HG02981 (cell line): ENCODE data around the gene PTPN4.
"Not testable (repeated sequence)": the region's sequence is repeated elsewhere in the genome, so short reads cannot be mapped to it uniquely, and the experiment has no call there.

Experiments
- ATAC-seq: cut with Tn5 transposase; IDR thresholded peaks from one replicate; pipeline ENCODE4 v1.9.1; 2021; ENCODE audit warnings: mild to moderate bottlenecking, moderate library complexity; ENCODE audit not compliant: unreplicated experiment

The PTPN4 gene

DNA sequence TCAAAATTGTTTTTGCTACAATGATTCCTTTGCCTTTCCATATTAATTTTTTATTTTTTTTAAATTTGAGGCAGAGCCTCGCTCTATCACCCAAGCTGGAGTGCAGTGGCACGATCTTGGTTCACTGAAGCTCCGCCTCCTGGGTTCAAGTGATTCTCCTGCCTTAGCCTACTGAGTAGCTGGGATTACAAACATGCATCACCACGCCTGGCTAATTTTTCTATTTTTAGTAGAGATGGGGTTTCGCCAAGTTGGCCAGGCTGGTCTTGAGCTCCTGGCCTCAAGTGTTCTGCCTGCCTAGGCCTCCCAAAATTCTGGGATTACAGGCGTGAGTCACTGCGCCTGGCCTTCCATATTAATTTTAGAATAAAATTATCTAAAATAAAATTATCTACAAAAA is 41.3 kb downstream of the PTPN4 start:
- no peak for ATAC-seq

DNA sequence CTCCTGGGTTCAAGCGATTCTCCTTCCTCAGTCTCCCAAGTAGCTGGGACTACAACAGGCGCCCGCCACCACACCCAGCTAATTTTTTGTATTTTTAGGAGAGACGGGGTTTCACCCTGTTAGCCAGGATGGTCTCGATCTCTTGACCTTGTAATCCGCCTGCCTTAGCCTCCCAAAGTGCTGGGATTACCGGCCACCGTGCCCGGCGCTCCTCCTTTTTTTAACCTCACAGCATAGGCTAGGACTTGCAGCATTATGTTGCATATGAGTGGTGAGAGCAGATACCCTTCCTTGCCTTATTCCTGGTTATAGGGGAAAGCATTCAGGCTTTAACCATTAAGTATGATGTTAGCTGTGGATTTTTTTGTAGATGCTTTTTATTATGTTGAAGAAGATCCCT is 42.3 kb downstream of the PTPN4 start:
- ATAC-seq, result not testable (repeated sequence)

DNA sequence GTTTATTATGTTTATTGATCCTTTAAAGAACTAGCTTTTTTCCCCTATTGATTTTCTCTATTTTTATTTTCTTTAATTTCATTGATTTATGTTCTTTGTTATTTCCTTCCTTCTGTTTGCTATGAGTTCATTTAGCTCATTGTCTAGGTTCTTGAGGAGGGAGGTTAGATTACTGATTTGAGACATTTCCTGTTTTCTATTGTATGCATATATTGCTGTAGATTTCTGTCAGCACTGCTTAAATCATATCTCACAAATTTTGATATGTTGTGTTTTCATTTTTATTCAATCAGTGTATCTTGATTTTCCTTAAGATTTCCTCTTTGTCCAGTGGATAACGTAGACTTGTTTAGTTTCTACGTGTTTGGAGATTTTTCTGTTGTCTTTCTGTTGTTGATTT is 43.4 kb downstream of the PTPN4 start:
- ATAC-seq, result no peak

DNA sequence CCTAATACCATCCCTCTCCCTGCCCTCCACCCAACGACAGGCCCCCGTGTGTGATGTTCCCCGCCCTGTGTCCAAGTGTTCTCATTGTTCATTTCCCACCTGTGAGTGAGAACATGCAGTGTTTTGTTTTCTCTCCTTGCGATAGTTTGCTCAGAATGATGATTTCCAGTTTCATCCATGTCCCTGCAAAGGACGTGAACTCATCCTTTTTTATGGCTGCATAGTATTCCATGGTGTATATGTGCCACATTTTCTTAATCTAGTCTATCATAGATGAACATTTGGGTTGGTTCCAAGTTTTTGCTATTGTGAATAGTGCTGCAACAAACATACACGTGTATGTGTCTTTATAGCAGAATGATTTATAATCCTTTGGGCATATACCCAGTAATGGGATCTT is 44.7 kb downstream of the PTPN4 start:
- not testable (repeated sequence) for ATAC-seq

DNA sequence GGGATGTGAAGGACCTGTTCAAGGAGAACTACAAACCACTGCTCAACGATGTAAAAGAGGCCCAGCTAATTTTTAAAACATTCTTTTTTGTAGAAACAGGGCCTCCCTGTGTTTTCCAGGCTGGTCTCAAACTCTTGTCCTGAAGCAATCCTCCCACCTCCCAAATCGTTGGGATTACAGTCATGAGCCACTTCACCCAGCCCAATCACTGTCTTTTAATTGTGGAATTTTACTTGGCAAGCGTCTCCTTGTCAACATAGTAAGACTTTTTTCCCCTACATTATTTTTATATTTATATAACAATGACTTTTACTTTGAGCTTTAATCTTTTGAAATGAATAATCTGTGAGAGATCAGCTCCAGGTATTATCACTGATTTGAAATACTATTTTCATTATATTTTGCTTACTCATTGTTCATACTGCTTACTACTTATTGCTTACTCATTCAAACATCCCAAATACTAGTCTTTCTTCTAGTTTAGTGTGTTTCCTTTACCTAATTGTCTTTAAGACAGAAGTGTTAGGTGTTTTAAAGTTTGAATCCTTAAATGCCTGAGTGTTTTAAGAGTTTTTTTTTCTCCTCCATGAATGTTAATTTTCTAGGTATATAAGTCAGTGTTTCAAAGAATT is 48.9 kb downstream of the PTPN4 start:
- no peak for ATAC-seq

DNA sequence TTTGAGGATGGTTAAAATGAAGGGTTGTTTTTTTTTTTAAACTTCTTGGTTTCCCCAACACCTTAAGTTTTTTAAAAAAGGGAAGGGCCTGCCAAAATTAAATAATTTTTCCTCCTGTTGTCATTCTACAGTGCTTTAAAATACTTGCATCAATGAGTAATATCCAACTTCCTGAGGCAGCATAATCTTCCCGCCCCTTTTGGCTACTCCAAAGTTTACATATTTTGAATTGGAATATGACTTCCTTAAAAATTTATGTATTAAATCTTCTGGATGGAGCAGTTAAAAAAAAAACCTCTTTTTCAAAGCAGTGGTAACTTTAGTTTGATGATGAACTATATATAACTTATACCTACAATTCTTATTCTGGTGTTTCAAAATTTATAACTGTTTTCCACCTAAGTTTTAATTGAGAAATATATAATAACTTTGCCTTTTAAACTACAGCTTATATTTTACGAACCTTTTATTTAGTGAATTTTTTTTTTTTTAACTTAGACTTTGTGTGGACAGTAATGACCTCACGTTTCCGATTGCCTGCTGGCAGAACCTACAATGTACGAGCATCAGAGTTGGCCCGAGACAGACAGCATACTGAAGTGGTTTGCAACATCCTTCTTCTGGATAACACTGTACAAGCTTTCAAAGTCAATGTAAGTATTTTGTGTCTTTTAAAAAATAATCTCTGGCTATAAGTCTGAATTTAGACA is 49.8 kb downstream of the PTPN4 start:
- no peak for ATAC-seq

DNA sequence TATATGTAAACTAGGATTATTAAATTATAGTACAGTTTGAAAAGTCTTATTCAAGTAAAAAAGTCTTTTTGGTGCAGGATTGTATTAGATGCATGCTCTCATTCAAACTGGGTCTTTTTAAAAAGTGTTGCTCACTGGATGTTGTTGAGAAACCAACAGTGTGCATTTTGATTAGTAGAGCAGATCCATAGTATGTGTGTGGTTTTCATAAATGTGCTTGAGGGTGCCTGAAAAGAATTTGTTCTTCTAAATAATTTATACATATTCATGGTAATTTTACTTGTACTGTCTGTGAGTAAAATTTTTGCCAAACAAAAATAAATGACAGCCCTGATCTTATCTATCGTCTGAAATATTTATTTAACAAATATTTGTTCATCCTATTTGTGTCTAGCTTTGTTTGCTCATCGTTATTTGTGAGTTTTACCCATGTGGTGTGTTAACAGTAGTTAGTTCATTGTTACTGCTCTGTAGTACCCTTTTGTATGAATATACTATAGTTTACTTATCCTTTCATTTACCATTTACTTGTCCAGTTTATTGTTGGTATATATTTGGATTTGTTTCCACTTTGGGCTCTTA is 50.4 kb downstream of the PTPN4 start:
- ATAC-seq, result no peak

DNA sequence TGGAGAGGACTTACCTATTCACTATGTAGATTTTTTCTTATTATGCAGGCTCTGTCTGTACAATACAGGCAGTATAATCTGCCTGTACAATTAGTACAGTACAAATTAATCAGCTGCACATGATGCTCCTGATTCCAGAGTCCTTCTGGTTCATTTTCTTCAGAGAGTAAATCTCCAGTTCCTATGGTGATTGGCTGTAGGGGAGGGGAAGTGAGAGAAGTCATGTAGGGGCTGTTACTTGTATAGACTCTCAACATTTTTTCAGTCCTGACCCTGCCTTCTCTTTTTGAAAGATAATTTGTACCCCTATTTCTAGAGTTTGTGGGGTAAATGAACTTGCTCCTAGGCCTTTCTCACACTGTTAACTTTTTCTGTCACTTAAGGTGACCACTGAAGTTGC is 54.5 kb downstream of the PTPN4 start:
- ATAC-seq, result no peak

DNA sequence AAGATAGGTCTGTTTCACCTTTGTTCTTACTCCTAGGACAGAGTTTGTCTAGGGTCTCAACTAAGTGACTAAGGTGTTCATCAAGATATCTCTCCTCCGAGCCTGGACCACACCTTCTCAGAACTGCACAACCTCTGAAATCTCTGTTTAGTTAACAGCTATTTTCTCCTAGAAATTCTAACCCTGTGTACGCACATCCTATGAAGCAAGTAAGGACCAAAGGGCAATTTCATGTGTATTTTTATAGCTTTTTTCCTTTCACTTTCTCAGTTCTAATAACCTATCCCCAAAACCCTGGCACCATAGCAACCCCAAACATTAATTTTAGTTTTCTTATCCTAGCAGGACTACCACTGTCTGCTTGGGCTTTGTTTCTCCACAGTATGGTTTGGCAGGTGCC is 59.1 kb downstream of the PTPN4 start:
- ATAC-seq, result no peak

DNA sequence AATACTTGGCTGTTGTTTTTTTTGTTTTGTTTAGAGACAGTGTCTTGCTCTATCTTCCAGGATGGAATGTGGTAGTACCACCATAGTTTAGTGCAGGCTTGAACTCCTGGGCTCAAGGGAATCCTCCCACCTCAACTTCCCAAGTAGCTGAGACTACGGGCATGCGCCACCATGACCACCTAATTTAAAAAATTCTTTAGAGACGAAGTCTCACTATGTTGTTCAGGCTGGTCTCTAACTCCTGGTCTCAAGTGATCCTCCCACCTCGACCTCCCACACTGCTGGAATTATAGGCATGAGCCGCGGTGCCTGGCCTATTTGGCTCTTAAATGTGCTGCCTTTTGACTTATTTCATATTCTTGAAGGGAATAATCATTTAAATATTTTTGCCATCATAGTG is 60.1 kb downstream of the PTPN4 start:
- ATAC-seq, result no peak

DNA sequence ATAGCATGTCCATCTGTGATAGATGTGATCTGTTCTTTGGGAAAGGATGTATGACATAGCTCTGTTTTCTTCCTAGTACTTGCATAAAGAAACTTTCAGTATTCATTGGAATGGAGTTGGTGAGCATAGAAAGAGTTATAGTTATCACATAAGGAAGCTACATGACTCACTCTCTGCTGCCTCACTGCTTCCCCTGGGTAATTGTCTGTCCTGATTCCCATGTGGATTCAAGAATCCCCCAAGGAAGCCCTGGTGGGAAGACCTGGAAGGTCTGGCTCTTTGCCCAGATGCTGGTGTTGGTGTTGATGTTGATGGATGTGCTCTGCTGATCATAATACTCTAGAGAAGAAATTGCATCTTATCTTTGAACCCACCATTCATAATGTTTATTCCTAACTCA is 60.6 kb downstream of the PTPN4 start:
- ATAC-seq, result no peak

DNA sequence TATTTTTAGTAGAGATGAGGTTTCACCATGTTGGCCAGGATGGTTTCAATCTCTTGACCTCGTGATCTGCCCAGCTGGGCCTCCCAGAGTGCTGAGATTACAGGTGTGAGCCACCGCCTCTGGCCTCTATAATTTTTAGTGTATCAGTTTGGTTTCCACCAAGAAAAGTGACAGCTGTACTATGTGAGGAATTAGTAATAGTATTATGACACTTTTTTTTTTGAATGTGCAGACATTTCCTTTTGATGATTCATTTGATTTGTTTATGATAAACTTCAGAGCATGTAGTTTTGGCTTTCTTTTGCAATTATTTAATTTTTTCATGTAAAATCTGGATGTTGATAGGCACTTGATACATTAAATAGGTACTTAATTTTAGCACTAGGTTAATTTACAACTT is 61.5 kb downstream of the PTPN4 start:
- ATAC-seq, result no peak

DNA sequence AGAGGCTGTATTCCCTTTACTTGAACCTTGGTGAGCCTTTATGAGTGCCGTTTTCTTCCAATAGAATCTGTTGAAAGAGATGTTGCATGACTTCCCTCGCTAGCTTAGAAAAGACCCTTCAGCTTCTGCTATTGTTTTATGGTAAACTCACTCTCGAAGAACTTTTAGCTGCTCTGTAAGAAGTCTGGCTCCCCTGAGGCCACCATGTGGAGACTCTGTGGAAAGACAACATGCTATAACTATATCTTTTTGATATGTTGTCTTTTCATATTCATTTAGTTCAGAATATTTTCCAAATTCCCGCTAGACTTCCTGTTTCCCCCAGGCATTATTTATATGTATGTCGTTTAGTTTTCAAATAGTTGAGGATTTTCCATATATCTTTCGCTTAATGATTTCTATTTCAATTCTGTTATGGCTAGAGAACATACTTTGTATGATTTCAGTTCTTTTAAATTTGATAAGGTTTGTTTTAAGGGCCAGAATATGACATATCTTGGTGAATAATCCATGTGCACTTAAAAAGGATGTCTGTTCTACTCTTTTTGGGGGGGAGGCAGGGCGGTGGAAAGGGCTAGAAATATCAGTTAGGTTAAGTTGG is 64.1 kb downstream of the PTPN4 start:
- no peak for ATAC-seq

DNA sequence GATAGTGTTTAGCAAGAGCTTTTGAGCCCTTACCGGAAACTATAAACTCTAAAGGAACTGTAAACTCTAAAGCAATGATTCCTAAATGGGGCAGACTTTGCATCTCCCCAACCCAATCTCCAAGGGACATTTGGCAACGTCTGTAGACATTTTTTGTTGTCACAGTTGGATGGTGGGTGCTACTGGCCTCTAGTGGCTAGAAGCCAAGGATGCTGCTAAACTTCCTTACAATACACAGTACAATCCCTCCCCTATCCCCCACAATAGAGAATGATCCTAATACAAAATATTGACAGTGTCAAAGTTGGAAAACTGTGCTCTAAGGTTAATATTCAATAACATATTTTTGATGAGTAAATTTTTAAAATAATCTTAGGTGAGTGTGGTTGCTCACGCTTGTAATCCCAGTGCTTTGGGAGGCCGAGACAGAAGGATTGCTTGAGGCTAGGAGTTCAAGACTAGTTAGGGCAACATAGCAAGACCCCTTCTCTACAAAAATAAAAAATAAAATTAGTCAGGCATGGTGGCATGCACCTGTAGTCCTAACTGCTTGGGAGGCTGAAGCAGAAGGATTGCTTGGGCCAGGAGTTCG is 66.7 kb downstream of the PTPN4 start:
- ATAC-seq, result no peak

DNA sequence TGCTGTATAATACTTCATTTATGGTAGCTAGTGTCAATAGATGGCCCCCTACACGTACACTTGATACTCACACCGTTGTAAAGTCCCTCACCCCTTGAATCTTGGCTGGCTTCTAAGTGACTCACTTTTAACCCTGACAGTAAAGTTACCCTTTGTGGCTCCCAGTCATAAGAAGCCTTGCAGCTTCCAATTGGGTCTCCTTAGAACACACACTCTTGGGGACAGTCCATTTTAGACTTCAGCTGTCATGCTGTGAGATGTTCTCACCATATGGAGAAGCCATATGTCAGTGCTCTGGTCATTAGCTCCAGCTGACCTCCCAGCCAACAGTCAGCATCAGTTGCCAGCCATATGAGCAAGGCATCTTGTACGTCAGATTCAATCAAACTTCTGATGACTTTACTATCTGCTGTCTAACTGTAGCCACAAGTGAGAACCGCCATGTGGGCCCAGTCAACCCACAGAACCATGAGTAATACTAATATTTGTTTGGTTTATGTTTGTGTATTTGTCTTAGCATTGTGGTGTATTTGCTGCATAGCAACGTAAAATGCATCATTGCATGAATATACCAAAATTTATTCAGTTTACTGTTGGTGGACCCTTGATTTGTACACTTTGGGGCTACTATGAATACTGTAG is 68.3 kb downstream of the PTPN4 start:
- peak; percentile 46 for ATAC-seq

DNA sequence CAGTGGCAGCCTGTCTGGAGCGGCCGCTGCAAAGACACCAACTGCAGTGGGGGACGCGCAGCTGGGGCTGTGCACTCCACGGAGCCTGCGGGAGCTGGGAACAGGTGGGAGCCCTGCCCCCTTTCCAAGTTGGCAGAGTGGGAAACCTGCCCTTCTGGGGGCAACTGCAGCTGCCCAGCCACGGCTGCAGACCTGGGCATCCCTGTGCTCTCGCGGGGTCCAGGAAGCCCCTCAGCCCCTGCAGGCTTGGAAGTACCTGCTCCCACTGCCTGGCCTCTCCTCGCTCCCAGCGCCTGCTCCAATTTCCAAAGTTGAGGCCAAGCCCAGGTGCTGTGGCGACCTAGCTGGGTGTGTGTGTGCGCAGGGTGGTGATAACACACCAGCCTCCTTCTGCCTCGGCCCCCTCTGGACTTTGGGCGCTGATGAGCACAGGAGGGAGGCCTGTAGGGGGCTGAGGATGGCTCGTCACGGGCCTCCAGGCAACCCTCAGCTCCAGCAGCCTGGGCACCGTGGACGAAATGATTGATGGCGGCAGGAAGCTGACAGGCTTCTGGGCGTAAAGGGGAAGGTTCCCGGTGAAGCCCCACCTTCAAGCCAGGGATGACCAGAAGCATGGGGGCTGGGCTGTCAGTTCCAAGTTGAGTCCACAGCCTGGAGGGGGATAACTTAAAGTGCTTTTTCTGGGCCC is 76.9 kb downstream of the PTPN4 start:
- ATAC-seq, result no peak

DNA sequence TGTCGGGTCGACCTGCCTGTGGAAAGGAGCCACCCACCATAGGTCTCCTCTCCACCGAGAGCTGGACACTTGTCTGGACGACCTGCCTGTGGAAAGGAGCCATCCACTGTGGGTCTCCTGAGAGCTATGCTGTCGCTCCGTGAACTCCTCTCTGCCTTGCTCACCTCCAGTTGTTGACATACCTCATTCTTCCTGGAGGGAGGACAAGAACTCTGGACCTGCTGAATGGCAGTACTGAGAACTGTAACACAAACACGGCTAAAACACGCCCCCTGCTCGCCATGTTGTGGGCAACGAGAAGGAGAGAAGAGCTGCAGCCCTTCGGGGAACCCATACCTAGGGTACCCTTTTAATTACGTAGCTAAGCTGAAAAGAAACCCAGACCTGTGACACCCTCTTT is 77.6 kb downstream of the PTPN4 start:
- no peak for ATAC-seq

DNA sequence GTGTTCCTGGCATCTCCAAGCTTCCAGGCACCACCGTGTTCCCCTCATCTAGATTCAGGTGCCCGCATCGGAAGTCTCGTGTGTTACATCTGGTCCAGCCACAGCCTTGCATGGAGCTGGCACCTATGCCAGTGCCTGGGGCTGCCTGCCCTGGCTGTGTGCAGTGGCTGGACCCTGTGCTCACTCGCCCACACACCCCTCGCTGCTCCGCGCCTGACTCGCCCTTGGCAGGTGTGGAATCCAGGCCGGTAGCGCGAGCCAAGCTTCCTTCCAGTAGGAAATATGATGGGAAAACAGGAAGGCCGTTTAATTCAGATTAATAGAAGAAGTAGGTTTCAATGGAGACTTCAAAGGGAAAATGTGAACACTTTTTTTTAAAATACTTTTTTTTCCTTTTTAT is 78.0 kb downstream of the PTPN4 start:
- no peak for ATAC-seq

DNA sequence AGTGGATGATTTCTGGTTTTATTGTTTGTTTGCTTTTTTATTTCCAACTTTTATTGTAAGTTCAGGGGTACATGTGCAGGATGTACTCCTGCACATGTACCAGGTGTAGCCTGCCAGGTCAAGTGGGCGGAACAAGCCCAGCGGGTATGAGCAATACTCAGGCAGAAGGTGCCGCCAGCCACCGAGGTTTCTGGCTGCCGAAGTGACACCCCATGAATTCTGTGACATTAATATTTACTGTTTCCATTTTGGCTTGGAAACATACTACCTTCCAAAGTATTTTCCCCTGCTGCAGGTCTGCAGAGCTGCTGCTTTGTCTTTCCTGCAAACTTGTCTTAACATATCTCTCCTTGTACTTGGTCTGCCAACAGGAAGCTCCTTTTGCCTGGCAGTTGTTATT is 78.5 kb downstream of the PTPN4 start:
- no peak for ATAC-seq

DNA sequence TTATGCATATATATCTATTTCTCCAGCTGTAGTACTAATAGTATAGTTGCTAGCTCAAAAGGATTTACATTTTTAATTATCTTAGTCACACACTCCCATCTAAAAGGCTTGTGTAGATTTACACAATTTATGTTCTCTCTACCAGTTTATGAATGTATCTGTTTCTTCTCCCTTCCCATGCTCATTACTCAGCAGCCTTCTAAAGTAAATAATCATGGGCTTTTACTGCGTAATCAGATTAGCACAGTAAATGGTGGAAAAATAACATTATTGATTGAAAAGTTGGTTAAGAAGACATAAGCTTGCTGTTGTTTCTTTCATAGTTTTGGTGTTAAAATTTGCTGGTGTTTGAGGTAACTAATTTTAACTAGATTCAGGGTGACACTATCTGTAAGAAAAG is 81.8 kb downstream of the PTPN4 start:
- no peak for ATAC-seq

DNA sequence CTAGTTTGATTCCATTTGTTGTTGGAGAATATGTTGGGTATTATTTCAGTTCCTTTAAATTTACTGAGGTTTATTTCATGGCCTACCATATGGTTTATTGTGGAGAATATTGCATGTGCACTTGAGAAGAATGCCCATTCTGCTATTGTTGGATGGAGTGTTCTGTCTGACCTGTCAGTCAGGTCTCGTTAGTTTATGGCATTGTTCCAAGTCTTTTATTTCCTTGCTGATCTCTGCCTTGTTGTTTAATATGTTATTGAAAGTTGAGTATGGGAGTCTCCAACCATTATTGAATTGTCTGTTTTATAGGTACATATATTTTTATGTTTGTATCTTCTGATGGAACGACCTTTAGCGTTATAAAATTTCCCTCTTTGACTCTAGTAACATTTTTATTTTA is 86.3 kb downstream of the PTPN4 start:
- ATAC-seq, result no peak
